Urothelium cell line (cell line): ENCODE measurements around the gene TSPAN15.
"Not testable (repeated sequence)": the region's sequence is repeated elsewhere in the genome, so short reads cannot be mapped to it uniquely, and the experiment has no call there.

Experiments
- DNase-seq: peaks from one replicate; pipeline ENCODE4 v3.0.0; 2011; ENCODE audit warnings: low spot score, mixed read lengths
- FAIRE-seq: peaks from 2 replicates; lab custom pipeline; 2011; peaks lifted over from hg19 to GRCh38; lab: Jason Lieb, UNC

The TSPAN15 gene

GRCh38 chr10:69481811-69482524, 30.7 kb downstream of the TSPAN15 start:
- FAIRE-seq: peak; percentile 32
- no peak for DNase-seq

GRCh38 chr10:69483963-69484362, 32.7 kb downstream of the TSPAN15 start:
- DNase-seq (no peak), FAIRE-seq (no peak)

GRCh38 chr10:69484736-69485135, 33.5 kb downstream of the TSPAN15 start:
- FAIRE-seq: no peak

GRCh38 chr10:69486922-69487730, 35.9 kb downstream of the TSPAN15 start:
- peak; percentile 9 for FAIRE-seq
- no peak for DNase-seq

More at GRCh38 chr10:69484736-69485135, 33.5 kb downstream of the TSPAN15 start:
- DNase-seq: no peak

- not testable (repeated sequence) for DNase-seq, FAIRE-seq
Measured at GRCh38 chr10:69488149-69488844, 37.0 kb downstream of the TSPAN15 start.

- not testable (repeated sequence) for DNase-seq, FAIRE-seq
Measured at GRCh38 chr10:69488856-69489255, 37.6 kb downstream of the TSPAN15 start.

- FAIRE-seq (no peak), DNase-seq (no peak)
Measured at GRCh38 chr10:69489506-69490090, 38.3 kb downstream of the TSPAN15 start.

GRCh38 chr10:69490876-69491275, 39.6 kb downstream of the TSPAN15 start:
- DNase-seq (no peak), FAIRE-seq (no peak)

- FAIRE-seq (no peak), DNase-seq (no peak)
Measured at GRCh38 chr10:69491611-69492010, 40.3 kb downstream of the TSPAN15 start.

- DNase-seq (no peak), FAIRE-seq (peak; percentile 65)
Measured at GRCh38 chr10:69492091-69492745, 41.0 kb downstream of the TSPAN15 start.

- no peak for DNase-seq
- FAIRE-seq: no peak
Measured at GRCh38 chr10:69492746-69493462, 41.6 kb downstream of the TSPAN15 start.

- DNase-seq (no peak), FAIRE-seq (no peak)
Measured at GRCh38 chr10:69494626-69495558, 43.6 kb downstream of the TSPAN15 start.

GRCh38 chr10:69495666-69496065, 44.4 kb downstream of the TSPAN15 start:
- FAIRE-seq (no peak), DNase-seq (no peak)

GRCh38 chr10:69496352-69497230, 45.3 kb downstream of the TSPAN15 start:
- DNase-seq (no peak), FAIRE-seq (no peak)

GRCh38 chr10:69497231-69497561, 45.9 kb downstream of the TSPAN15 start:
- FAIRE-seq: no peak

GRCh38 chr10:69497611-69498390, 46.5 kb downstream of the TSPAN15 start:
- no peak for DNase-seq
- no peak for FAIRE-seq

More at GRCh38 chr10:69497231-69497561, 45.9 kb downstream of the TSPAN15 start:
- no peak for DNase-seq
